GM12878 (cell line): ENCODE results near the gene FBN2.

Experiments used
- EZH2 ChIP-seq: IDR thresholded peaks from 2 replicates; pipeline ENCODE4 v1.6.1; 2012; ENCODE audit warnings: low read depth, mild to moderate bottlenecking, control low read depth, inconsistent platforms, low read length, borderline replicate concordance; ENCODE audit not compliant: control insufficient read depth
- TF ChIP-seq, protein P1 (sequence below), 3 experiments: IDR thresholded peaks in 2 of 3; conservative IDR thresholded peaks in 1 of 3; 2 replicates each; pipeline ENCODE4 v1.5.1; 2011; ENCODE audit warnings: low read depth in 3 of 3, low read length in 3 of 3, mild to moderate bottlenecking in 3 of 3, control low read depth in 2 of 3, moderate library complexity in 2 of 3, inconsistent platforms in 1 of 3, mixed read lengths in 1 of 3; ENCODE audit not compliant: control insufficient read depth in 2 of 3, insufficient read depth in 1 of 3; ENCODE audit errors: extremely low read depth in 1 of 3
- TF ChIP-seq, protein P2 (sequence below): fragments of 450-650 bp; formaldehyde crosslinking; IDR thresholded peaks from 2 replicates; pipeline ENCODE4 v1.5.0; 2022; ENCODE audit warnings: mild to moderate bottlenecking, missing genetic modification characterization

DNA sequence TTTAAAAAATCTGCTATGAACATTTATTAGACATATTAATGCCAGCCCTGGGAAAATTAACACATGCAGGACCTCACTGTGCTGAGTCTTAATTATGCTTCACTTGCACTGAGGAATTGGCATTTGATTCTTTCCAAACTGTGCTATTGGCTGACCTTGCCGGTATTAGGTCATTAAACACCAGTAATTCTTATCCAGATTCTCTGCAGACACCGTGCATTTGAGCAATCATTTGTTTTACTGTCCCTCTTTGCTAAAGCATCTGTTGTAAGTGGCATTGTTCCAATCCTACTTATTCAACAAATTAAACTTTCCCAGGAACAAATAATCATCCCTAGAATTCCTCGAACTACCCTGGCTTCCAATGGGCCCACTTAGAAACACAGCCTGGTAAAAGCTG lies 309.5 kb downstream of the FBN2 start:
- TF ChIP-seq, protein P1, sequence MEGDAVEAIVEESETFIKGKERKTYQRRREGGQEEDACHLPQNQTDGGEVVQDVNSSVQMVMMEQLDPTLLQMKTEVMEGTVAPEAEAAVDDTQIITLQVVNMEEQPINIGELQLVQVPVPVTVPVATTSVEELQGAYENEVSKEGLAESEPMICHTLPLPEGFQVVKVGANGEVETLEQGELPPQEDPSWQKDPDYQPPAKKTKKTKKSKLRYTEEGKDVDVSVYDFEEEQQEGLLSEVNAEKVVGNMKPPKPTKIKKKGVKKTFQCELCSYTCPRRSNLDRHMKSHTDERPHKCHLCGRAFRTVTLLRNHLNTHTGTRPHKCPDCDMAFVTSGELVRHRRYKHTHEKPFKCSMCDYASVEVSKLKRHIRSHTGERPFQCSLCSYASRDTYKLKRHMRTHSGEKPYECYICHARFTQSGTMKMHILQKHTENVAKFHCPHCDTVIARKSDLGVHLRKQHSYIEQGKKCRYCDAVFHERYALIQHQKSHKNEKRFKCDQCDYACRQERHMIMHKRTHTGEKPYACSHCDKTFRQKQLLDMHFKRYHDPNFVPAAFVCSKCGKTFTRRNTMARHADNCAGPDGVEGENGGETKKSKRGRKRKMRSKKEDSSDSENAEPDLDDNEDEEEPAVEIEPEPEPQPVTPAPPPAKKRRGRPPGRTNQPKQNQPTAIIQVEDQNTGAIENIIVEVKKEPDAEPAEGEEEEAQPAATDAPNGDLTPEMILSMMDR (IDR thresholded peaks at IDR 0.05 in 2 of 3, conservative IDR thresholded peaks at IDR 0.05 in 1 of 3; ENCODE audit: control insufficient read depth in 2 of 3, extremely low read depth in 1 of 3, insufficient read depth in 1 of 3, low read depth in 3 of 3, low read length in 3 of 3): no peak
- TF ChIP-seq, protein P2, sequence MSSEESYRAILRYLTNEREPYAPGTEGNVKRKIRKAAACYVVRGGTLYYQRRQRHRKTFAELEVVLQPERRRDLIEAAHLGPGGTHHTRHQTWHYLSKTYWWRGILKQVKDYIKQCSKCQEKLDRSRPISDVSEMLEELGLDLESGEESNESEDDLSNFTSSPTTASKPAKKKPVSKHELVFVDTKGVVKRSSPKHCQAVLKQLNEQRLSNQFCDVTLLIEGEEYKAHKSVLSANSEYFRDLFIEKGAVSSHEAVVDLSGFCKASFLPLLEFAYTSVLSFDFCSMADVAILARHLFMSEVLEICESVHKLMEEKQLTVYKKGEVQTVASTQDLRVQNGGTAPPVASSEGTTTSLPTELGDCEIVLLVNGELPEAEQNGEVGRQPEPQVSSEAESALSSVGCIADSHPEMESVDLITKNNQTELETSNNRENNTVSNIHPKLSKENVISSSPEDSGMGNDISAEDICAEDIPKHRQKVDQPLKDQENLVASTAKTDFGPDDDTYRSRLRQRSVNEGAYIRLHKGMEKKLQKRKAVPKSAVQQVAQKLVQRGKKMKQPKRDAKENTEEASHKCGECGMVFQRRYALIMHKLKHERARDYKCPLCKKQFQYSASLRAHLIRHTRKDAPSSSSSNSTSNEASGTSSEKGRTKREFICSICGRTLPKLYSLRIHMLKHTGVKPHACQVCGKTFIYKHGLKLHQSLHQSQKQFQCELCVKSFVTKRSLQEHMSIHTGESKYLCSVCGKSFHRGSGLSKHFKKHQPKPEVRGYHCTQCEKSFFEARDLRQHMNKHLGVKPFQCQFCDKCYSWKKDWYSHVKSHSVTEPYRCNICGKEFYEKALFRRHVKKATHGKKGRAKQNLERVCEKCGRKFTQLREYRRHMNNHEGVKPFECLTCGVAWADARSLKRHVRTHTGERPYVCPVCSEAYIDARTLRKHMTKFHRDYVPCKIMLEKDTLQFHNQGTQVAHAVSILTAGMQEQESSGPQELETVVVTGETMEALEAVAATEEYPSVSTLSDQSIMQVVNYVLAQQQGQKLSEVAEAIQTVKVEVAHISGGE: no peak
- TF ChIP-seq EZH2: no peak
